GM21367 (cell line): Measurements from ENCODE around the gene USP8.
"Not testable (repeated sequence)": the region's sequence is repeated elsewhere in the genome, so short reads cannot be mapped to it uniquely, and the experiment has no call there.

ENCODE experiments used
- ATAC-seq: cut with Tn5 transposase; IDR thresholded peaks from one replicate; pipeline ENCODE4 v1.9.1; 2021; ENCODE audit not compliant: unreplicated experiment

The USP8 gene

DNA sequence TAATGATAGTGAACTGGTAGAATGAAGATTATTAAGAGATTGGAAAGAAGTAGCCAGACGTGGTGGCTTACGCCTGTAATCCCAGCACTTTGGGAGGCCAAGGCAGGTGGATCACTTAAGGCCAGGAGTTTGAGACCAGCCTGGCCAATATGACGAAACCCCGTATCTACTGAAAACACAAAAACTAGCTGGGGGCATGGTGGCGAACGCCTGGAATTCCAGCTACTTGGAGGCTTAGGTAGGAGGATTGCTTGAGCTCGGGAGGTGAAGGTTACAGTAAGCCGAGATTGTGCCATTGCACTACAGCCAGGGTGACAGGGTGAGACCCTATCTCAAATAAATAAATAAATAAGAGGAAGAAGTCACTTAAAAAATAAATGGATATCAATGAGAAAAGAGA is 14.0 kb downstream of the USP8 start:
- ATAC-seq, result no peak

DNA sequence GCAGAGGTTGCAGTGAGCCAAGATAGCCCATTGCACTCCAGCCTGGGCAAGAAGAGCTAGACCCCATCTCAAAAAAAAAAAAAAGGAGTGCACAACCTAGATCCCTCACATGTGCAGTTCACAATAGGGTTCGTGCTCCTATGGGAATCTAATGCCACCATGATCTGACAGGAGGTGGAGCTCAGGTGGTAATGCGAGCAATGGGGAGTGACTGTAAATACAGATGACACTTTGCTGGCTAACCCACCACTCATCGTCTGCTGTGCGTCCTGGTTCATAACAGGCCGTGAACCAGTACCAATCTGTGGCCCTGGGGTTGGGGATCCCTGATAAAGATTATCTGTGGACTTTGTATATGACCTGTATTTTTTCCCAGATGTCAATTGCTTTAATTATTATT is 16.7 kb downstream of the USP8 start:
- ATAC-seq, result no peak

DNA sequence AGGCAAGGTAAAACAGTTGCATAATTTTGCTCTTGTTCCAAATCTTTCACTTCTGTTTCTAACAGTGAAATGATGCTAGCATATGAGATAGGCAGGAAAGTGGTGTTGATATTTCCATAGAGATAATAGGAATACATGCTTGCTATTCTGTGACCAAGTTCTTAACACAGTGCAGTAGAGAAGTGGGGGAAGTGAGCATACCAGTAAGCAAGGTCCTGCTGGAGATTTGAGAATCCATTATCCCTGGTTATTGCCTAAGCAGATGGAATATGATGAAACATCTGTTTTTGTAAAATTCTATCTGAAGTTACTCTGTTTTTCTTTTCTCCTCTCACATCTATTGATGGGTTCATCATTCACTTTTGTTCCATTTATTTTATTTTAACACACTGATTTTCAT is 28.7 kb downstream of the USP8 start:
- no peak for ATAC-seq

DNA sequence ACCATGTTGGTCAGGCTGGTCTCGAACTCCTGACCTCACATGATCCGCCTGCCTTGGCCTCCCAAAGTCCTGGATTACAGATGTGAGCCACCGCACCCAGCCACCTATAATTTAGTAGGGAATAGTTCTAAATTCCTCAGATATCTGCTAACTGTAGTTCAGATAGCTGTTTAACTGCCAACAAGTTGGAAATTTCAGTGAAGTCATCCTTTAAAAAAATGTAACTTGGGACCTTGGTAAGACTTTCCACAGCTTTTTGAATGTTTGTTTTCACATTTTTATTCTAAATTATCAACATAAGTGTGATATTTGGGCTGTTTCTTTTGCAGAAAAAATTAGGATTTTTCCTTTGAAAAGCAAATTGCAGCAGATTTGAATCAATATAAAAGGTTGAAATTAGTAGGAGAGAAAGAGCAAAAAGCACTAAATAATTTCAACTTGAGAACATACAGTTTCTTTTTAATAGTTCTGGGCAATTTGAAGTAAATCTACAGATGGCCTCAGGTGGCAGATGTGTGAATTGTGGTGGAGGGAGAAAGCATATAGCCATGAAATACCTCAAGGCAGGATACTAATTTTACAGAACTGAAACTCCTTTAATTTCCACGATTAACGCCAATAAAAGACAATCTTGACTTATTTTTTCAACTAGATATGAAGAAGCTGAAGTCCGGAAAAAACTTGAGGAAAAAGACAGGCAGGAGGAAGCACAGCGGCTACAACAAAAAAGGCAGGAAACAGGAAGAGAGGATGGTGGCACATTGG is 34.3 kb downstream of the USP8 start:
- no peak for ATAC-seq

DNA sequence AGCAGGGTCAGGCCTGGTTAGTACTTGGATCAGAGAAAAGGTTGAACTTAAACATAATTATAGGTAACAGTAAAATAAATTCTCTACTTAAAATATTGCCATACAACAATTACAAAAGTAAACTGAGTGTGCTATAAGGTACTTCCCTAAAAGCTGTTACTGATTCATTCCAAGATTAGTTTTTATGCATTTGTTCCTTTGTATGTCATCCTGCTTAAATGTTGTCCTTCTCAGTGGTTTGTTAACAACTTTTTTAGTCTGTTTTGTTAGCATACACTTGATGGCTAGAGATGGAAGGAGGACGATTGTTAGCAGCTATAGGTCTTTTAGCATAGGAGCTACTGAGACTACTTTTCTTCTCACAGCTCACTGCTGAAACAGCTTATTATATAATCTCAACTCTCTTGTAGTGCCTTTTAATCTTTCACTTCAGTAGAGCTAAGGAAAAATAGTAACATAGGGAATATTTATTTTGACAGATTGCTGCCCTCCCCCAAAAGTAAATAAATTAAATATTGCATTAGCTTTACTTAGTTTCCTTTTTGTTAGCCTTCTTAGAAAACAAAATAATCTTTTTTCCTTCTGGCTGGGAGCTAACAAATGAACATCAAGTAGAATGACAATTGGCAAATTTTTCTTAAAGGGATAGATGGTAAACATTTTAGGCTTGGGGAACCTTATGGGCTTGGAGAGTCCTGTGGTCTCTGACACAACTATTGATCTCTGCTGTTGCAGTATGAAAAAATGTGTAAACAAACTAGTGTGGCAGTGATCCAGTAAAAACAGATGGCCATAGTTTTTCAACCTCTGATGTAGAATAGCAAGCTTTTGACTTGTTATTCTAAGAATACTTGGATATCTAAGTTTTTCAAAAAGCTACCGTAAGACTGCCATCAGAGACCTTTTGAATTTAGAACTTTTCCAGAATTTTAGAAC is 39.5 kb downstream of the USP8 start:
- ATAC-seq, result no peak

DNA sequence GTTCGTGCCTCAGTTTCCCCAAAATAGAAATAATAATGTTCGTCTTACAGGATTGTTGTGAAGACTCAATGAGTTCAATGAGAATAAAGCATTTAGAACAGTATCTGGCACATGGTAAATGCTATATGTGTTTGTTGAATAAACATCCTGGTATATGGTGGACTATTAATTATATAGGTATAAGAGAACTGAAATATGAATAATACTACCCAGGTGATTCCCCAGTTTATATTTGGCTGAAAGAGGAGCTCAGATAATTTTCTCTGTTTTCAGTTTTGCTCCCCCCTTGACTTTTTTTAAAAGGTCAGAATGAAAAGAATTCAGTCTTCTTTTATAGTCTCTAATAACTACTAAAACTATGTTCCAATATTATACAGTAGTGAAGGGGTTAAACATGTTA is 46.9 kb downstream of the USP8 start:
- no peak for ATAC-seq

DNA sequence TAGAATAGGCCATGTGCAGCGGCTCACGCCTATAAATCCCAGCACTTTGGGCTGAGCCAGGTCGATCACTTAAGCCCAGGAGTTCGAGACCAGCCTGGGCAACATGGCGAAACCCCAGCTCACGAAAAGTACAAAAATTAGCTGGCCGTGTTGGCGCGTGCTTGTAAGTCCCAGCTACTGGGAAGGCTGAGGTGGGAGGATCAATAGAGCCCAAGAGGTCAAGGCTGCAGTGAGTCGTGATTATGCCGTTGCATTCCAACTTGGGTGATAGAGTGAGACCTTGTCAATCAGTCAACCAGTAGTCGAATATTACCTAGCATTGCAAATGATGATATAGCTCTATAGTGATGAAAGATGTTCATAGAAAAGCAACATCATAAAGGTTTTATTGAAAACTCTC is 51.9 kb downstream of the USP8 start:
- no peak for ATAC-seq

DNA sequence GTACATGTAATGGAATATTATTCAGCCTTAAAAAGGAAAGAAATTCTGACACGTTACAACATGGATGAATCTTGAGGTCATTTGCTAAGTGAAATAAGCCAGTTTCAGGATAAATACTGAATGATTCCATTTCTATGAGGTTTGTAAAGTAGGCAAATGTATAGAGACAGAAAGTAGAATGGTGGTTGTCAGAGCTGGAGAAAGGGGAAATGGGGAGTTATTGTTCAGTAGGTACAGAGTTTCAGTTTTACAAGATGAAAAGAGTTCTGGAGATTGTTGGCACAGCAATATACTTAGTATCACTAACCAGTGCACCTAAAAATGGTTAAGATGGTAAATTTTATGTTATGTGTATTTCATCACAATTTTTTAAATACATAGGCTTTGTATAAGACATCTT is 60.6 kb downstream of the USP8 start:
- peak; percentile 57 for ATAC-seq

DNA sequence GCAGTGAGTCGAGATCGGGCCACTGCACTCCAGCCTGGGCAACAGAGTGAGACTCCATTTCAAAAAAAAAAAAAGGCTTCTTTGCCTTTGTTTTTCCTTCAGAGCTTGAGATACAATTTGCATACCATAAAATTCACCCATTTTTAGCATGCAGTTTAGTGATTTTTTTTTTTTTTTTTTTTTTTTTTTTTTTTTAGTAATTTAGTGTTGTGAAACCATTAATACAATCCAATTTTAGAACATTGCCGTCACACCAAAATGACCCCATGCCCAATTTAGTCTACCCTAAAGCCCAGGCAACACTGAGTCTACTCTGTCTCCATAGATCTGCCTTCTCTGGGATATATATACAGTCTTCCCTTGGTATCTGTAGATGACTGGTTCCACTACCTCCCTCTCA is 61.2 kb downstream of the USP8 start:
- no peak for ATAC-seq

DNA sequence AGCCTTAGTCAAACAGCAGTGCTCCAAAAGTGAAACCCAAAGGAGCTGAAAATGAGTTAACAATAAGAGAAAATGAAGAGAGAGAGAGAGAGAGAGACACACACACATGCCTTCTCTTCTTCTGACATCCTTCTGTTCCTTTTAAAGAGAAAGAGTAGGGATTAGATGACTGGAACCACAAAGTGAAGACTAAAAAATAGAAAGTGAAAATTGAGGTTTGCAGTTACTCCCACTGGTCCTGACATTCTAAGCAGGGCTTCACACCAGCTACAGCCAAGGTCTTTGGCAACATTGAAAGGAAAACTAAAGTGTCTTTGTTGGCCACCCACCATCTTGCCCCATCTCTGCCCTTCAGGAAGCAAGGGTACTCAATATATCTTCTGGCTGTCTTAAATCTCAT is 63.1 kb downstream of the USP8 start:
- no peak for ATAC-seq

DNA sequence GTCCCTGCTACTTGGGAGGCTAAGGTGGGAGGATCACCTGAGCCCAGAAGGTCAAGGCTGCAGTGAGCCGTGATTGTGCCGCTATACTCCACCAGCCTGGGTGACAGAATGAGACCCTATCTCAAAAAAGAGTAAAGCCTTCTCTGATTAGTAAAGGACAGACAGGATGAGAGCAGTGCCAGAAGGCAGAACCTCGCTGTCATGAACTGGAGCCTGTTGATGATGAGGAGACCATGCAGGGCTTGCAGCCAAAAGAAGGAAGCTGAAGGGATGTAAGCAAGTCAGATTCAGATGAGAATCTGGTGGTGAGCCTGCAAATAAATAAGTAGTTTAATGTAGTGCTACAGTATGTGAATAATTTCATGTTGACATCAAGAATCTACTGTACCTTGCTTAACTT is 69.4 kb downstream of the USP8 start:
- no peak for ATAC-seq

DNA sequence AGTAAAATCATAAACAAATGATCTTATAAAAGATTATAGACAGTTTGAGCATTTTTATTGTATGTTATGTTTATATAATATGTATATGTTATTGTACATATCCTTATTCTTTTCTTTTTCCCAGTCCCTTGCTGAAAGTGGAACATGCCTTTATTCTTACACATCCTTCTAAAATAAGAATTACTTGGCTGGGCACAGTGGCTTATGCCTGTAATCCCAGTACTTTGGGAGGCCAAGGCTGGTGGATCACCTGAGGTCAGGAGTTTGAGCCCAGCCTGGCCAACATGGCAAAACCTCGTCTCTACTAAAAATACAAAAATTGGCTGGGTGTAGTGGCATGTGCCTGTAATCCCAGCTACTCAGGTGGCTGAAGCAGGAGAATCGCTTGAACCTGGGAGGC is 70.3 kb downstream of the USP8 start:
- ATAC-seq, result not testable (repeated sequence)

DNA sequence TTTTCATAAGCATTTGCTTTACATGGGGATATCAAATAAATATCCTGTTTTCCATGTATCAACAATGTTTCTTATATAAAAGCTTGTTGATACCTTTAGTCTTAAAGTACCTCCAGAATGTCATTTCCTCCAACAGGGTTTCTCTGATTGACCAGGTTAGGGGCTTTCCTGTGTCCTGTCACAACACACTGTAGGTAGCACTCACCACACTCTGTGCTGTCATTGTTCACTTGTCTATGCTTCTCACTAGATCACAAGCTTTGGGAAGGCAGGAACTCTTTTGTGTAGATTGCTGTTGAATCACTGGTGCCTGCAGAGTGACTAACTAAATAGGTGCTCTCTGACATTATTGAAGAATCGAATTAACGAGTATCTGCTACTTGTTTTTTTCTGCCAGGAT is 72.5 kb downstream of the USP8 start:
- ATAC-seq, result no peak

DNA sequence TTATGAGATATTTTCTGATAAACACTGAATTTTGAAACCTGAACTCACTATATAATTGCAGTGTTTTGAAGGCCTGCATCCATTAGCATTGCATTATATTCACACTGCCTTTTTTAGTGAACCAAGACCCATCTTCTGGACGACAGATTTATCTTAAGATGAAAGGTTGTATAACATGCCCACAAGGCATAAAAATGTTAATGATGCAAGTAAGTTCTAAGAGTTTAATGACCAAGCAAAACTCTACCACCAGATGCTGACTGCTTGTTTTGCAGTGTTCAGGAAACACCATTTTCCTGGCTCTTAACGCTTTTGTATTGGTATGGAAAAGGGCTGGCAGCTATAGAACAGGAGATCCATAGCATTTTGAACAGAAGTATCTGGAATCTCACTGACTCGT is 76.1 kb downstream of the USP8 start:
- no peak for ATAC-seq

DNA sequence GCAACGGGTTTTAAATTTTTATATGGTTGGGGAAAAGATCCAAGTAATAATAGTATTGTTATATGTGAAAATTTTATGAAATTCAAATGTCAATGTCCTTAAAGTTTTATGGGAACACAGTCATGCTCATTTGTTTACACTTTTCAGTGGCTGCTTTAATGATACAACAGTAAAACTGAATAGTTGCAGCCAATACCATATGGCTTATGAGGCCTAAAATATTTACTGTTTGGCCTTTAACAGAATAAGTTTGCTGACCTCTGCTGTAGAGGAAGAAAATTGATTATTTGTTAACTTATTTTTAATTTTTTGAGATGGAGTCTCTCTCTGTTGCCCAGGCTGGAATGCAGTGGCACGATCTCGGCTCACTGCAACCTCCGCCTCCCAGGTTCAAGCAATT is 77.6 kb downstream of the USP8 start:
- no peak for ATAC-seq

DNA sequence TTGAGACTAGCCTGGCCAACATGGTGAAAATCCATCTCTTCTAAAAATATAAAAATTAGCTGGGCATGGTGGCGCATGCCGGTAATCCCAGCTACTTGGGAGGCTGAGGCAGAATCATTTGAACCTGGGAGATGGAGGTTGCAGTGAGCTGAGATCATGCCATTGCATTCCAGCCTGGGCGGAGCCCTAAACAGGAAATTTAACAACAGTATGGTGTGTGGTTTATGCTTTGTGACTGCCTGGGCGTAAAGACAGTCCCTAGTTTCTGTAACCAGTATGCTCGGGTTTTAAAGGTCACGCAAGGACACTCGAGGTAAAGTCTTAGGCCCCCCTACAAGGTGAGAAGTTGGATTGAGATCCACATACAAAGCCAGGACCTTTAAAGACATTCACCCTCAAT is 78.9 kb downstream of the USP8 start:
- no peak for ATAC-seq

DNA sequence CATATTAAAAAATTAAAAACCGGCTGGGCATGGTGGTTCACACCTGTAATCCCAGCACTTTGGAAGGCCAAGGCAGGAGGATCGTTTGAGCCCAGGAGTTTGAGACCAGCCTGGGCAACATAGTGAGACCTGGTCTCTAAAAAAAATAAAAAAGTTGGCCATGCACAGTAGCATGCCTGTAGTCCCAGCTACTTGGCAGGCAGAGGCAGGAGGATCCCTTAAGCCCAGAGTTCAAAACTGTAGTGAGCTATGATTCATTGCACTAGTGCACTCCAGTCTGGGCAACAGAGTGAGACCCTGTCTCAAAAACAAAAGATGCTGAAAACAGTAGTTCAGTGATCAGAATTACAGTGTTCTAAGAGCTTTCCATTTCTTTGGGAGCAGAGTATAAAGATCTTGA is 81.5 kb downstream of the USP8 start:
- ATAC-seq, result not testable (repeated sequence)

DNA sequence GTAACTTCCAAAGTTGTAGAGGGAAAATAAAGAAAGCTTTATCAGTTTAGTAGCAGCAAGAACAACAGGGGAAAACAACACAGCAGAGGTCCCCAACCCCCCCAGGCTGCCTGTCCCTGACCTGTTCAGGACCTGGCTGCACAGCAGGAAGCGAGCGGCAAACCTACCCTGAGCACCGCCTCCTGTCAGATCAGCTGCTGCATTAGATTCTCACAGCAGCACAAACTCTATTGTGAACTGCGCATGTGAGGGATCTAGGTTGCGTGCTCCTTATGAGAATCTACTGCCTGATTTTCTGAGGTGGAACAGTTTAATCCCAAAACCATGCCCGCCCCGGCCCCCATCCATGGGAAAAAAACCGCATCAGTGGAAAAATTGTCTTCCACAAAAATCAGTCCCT is 81.9 kb downstream of the USP8 start:
- no peak for ATAC-seq

DNA sequence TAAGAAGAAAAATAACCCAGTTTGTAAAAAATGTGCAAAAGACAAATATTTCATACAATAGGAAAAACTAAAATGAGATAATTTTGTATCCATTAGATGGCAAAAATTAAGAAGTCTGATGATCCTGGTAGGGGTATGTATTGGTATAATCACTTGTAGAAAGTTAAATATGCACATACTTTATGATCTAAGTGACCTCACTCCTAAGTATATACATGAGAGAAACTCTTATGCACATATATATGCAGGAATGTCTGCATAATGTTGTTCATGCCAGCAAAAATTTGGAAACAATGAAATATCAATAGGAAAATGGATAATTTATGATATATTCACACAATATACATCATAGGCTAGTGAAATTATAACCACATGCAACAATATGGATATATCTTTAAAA is 88.8 kb downstream of the USP8 start:
- ATAC-seq, result no peak

DNA sequence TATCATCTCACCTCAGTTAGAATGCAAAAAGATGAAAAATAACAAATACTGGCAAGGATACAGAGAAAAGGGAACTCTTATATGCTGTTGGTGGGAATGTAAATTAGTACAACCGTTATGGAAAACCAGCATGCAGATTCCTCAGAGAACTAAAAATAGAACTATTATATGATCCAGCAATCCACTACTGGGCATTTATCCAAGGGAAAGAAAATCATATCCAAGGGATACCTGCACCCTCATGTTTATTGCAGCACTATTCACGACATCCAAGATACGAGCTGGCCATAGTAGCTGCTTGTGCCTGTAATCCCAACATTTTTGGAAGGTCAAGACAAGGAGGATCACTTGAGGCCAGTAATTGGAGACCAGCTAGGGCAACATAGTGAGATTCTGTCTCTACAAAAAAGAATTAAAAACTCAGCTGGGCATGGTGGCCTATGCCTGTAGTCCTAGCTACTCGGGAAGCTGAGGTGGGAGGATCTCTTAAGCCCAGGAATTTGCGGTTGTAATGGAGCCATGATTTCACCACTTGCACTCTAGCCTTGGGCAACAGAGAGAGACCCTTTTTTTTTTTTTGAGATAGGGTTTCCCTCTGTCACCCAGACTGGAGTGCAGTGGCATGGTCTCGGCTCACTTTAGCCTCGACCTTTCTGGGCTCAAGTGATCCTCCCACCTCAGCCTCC is 95.7 kb downstream of the USP8 start:
- no peak for ATAC-seq

DNA sequence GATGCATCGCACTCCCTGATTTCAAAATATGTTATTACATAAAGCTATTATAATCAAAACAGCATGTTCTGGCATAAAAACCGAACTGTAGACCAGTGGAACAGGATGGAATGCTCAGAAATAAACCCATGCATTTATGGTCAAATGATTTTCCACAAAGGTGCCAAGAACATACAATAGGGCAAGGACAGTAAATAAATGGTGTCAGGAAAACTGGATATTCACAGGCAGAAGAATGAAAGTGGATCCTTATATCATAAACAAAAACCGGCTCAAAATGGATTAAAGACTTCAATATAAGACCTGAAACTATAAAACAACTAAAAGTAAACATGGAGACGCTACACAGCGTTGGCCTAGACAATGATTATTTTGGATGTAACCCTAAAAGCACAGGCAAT is 99.6 kb downstream of the USP8 start:
- ATAC-seq, result no peak

DNA sequence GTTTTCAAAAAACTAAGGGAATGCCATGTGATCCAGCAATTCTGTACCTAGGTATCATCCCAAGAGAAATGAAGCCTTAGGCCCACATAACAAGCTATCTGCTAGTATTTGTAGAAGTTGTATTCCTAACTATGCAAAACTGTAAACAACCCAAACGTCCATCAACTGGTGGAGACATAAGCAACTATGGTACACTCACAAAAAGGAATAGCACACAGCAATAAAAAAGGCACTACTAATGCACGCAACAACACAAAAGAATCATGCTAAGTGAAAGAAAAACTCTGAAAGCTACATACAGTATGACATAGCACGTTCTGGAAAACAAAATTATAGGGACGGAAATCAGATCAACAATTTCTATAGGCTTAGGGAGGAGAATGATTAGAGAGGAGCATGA is 107.0 kb downstream of the USP8 start:
- ATAC-seq, result no peak
